A549 (cell line): ENCODE measurements around the gene KCNAB2. TPM values are rescaled to one million over a fixed set of nuclear protein-coding genes. Genes with fewer than 3 reads are reported as not detected.

Source experiments
- ATAC-seq, 2 experiments: fragments of 200-7000 bp in 1 of 2; fragments of >200 bp in 1 of 2; cut with Nextera tagmentation in 1 of 2; cut with Tn5 transposase in 1 of 2; 3 replicates each; pipeline versions ENCODE4 v1.8.0 to v1.9.1; 2018 to 2020; ENCODE audit warnings: mild to moderate bottlenecking in 1 of 2, moderate library complexity in 1 of 2
- CTCF ChIA-PET: fragments of 300-600 bp; sonication (Branson Sonifier 250); formaldehyde crosslinking; extraction: SDS; loops from one replicate; lab custom pipeline; 2021; ENCODE audit warnings: antibody characterized with exemption, inconsistent platforms; lab: Yijun Ruan, JAX
- POLR2A ChIA-PET: fragments of 350-600 bp; formaldehyde crosslinking; extraction: SDS; loops from one replicate; lab custom pipeline; 2021; ENCODE audit warnings: antibody characterized with exemption, inconsistent platforms; lab: Yijun Ruan, JAX
- DNase-seq, 2 experiments: peaks; one replicate each; pipeline versions ENCODE4 v3.0.0 to v3.0.0-alpha.2; 2011 to 2016; ENCODE audit warnings: low read depth in 1 of 2, low spot score in 1 of 2
- FAIRE-seq: peaks from 2 replicates; lab custom pipeline; 2011; peaks lifted over from hg19 to GRCh38; lab: Jason Lieb, UNC
- H3K27ac ChIP-seq, 2 experiments: fragments of >200 bp; sonication (Bioruptor Twin); formaldehyde crosslinking; 3 replicates each; pipeline ENCODE4 v1.5.1; 2016 to 2017
- H3K4me1 ChIP-seq: fragments of >200 bp; sonication (Bioruptor Twin); formaldehyde crosslinking; 3 replicates; pipeline ENCODE4 v1.6.1; 2016
- H3K4me2 ChIP-seq: fragments of >200 bp; sonication (Bioruptor Twin); formaldehyde crosslinking; 3 replicates; pipeline ENCODE4 v1.6.1; 2016
- H3K4me3 ChIP-seq: fragments of >200 bp; sonication (Bioruptor Twin); formaldehyde crosslinking; 3 replicates; pipeline ENCODE4 v1.5.1; 2016
- H3K9me3 ChIP-seq: fragments of >200 bp; sonication (Bioruptor Twin); formaldehyde crosslinking; 3 replicates; pipeline ENCODE4 v1.6.1; 2016
- CBX2 ChIP-seq: fragments of 200-600 bp; sonication (generic); IDR thresholded peaks from 2 replicates; pipeline ENCODE4 v1.6.1; 2016; ENCODE audit warnings: low read depth, mild to moderate bottlenecking, borderline replicate concordance
- EHMT2 ChIP-seq: fragments of 200-600 bp; sonication (generic); IDR thresholded peaks from 2 replicates; pipeline ENCODE4 v1.6.1; 2016; ENCODE audit warnings: antibody characterized with exemption, low read depth, mild to moderate bottlenecking, moderate library complexity
- FOSB ChIP-seq: fragments of 250-450 bp; sonication (Bioruptor Pico); IDR thresholded peaks from 2 replicates; pipeline ENCODE4 v1.5.0; 2020; ENCODE audit warnings: mild to moderate bottlenecking, moderate library complexity
- FOSL2 ChIP-seq, 2 experiments: fragments of 450-650 bp in 1 of 2; fragments of >200 bp in 1 of 2; sonication (Bioruptor Twin) in 1 of 2; formaldehyde crosslinking; IDR thresholded peaks; 2 replicates each; pipeline versions ENCODE4 v1.5.0 to v1.6.1; 2016 to 2020; ENCODE audit warnings: mild to moderate bottlenecking in 1 of 2, moderate library complexity in 1 of 2
- GATA3 ChIP-seq: IDR thresholded peaks from 2 replicates; pipeline ENCODE4 v1.6.1; 2012; ENCODE audit warnings: borderline replicate concordance
- HDAC2 ChIP-seq: fragments of 200-600 bp; sonication (generic); IDR thresholded peaks from 2 replicates; pipeline ENCODE4 v1.6.1; 2016
- JUN ChIP-seq, 2 experiments: fragments of >200 bp; sonication (Bioruptor Twin); formaldehyde crosslinking; IDR thresholded peaks; 2 replicates in 1 of 2; 3 replicates in 1 of 2; pipeline ENCODE4 v1.6.1; 2016 to 2017
- NPAS2 ChIP-seq: fragments of 250-450 bp; sonication (Bioruptor Pico); IDR thresholded peaks from 2 replicates; pipeline ENCODE4 v1.8.0; 2022; ENCODE audit warnings: mild to moderate bottlenecking, moderate library complexity, borderline replicate concordance
- RARB ChIP-seq: fragments of 250-450 bp; sonication (Bioruptor Pico); IDR thresholded peaks from 2 replicates; pipeline ENCODE4 v1.8.0; 2021; ENCODE audit warnings: mild to moderate bottlenecking, moderate library complexity
- RCOR1 ChIP-seq: fragments of 150-350 bp; IDR thresholded peaks from 2 replicates; pipeline ENCODE4 v1.6.1; 2014; ENCODE audit warnings: antibody characterized with exemption, low read length, low read depth
- RFX5 ChIP-seq: fragments of 450-650 bp; IDR thresholded peaks from 2 replicates; pipeline ENCODE4 v1.7.1; 2014; ENCODE audit warnings: antibody characterized with exemption, mild to moderate bottlenecking, moderate library complexity
- ZC3H11A ChIP-seq: fragments of 450-650 bp; IDR thresholded peaks from 2 replicates; pipeline ENCODE4 v1.6.1; 2014; ENCODE audit warnings: antibody characterized with exemption, mild to moderate bottlenecking
- ZNF302 ChIP-seq: fragments of 250-450 bp; sonication (Bioruptor Pico); IDR thresholded peaks from 2 replicates; pipeline ENCODE4 v1.9.0; 2021; ENCODE audit warnings: inconsistent platforms, mild to moderate bottlenecking, moderate library complexity
- WGBS: methylation state at CpG from one replicate; pipeline ENCODE4 v1.1.6; 2017; ENCODE audit errors: missing lambda C conversion rate; 5-methylcytosine and 5-hydroxymethylcytosine counted together
- polyA minus RNA-seq: library from RNA; depleted of rRNA, polyadenylated mRNA; stranded (reverse); fragments of >200 nt; gene quantifications from 2 replicates; pipeline ENCODE4 v1.2.3, GENCODE V29; 2011; rRNA and poly(A)+ RNA removed
- polyA plus RNA-seq, 4 experiments: library from polyadenylated mRNA; depleted of rRNA in 3 of 4; stranded (reverse); fragments of >200 nt; fragmentation: RNase III in 1 of 4; extraction: RNeasy Plus Mini Kit Qiagen cat#74134 plus additional on column Dnase treatment in 1 of 4; gene quantifications; 2 replicates in 3 of 4; 3 replicates in 1 of 4; pipeline ENCODE4 v1.2.3, GENCODE V29; 2011 to 2017
- TF ChIP-seq, protein P1 (sequence below): IDR thresholded peaks from 2 replicates; pipeline ENCODE4 v1.6.1; 2012
- TF ChIP-seq, protein P2 (sequence below): fragments of 150-350 bp; IDR thresholded peaks from 2 replicates; pipeline ENCODE4 v1.6.1; 2014; ENCODE audit warnings: low read depth, mild to moderate bottlenecking, low read length
- TF ChIP-seq, protein P3 (sequence below): fragments of 200-600 bp; sonication (generic); IDR thresholded peaks from 2 replicates; pipeline ENCODE4 v1.6.1; 2016; ENCODE audit warnings: antibody characterized with exemption, mild to moderate bottlenecking, moderate library complexity
- TF ChIP-seq, protein P4 (sequence below): fragments of 250-450 bp; sonication (Bioruptor Pico); IDR thresholded peaks from 2 replicates; pipeline ENCODE4 v1.5.0; 2020; ENCODE audit warnings: low read depth, mild to moderate bottlenecking, moderate library complexity

KCNAB2 gene
- 6.4 and 7.3 TPM in 2 replicates for polyA plus RNA-seq (2011; rRNA removed)
- polyA plus RNA-seq (2012; cell fraction: cytosol; rRNA removed) = 6.7 and 7.7 TPM in 2 replicates
- polyA plus RNA-seq (2012; cell fraction: nucleus; rRNA removed) = 13.2 and 15.0 TPM in 2 replicates
- 9.9 to 11.1 TPM (median 9.9 TPM) in 3 replicates for polyA plus RNA-seq (2017; fragmentation: RNase III; extraction: RNeasy Plus Mini Kit Qiagen cat#74134 plus additional on column Dnase treatment)
- polyA minus RNA-seq = 6.0 and 6.1 TPM in 2 replicates

DNA sequence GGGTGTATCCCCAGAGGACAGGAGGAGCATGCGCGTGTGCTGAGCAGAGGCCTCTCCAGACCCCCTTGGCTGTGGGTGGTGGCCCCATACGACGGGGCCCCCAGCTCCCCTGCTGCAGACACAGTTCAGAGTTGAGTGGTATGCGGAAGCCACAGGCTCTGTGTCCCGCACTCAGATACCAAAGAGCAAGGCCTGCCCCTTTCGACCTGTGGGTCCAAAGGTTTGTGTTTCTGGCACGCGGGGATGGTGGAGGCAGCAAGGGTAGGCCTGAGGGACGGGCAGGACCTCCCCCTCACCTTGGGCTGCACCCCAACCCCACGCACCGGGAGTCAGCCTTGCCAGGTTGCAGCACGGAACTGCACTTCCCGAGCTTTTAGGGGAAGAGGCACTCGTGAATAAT, at the start of gene KCNAB2:
KCNAB2 (plus strand) TSS at position 328 of the 400 bp plus-strand sequence. CDS start 5,649 bp downstream, outside the sequence.
- FAIRE-seq (no peak), ATAC-seq (no peak), DNase-seq (no peak)
- H3K4me1 ChIP-seq = no peaks in the 10 kb centered on the region
- no peaks in the 10 kb centered on the region for H3K9me3 ChIP-seq
- H3K27ac ChIP-seq = no peak within 1 kb of the TSS
- TF ChIP-seq CBX2 = no peak
- TF ChIP-seq NPAS2 (CRISPR knock-in tag) = no peak
- no peak for TF ChIP-seq RFX5
- no peak for TF ChIP-seq HDAC2
- no peak for TF ChIP-seq FOSL2 (IDR thresholded peaks at IDR 0.05)
- no peak for TF ChIP-seq FOSL2 (CRISPR knock-in tag; IDR thresholded peaks at IDR 0.05)
- TF ChIP-seq, protein P1, sequence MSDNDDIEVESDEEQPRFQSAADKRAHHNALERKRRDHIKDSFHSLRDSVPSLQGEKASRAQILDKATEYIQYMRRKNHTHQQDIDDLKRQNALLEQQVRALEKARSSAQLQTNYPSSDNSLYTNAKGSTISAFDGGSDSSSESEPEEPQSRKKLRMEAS = no peak
- TF ChIP-seq JUN (IDR thresholded peaks at IDR 0.05) = no peak
- TF ChIP-seq, protein P2, sequence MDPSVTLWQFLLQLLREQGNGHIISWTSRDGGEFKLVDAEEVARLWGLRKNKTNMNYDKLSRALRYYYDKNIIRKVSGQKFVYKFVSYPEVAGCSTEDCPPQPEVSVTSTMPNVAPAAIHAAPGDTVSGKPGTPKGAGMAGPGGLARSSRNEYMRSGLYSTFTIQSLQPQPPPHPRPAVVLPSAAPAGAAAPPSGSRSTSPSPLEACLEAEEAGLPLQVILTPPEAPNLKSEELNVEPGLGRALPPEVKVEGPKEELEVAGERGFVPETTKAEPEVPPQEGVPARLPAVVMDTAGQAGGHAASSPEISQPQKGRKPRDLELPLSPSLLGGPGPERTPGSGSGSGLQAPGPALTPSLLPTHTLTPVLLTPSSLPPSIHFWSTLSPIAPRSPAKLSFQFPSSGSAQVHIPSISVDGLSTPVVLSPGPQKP = no peak
- TF ChIP-seq RCOR1 = no peak
- no peak for TF ChIP-seq RARB
- TF ChIP-seq FOSB (CRISPR knock-in tag) = no peak
- TF ChIP-seq ZC3H11A = no peak
- no peak for TF ChIP-seq EHMT2
- TF ChIP-seq GATA3 = no peak
- TF ChIP-seq, protein P3, sequence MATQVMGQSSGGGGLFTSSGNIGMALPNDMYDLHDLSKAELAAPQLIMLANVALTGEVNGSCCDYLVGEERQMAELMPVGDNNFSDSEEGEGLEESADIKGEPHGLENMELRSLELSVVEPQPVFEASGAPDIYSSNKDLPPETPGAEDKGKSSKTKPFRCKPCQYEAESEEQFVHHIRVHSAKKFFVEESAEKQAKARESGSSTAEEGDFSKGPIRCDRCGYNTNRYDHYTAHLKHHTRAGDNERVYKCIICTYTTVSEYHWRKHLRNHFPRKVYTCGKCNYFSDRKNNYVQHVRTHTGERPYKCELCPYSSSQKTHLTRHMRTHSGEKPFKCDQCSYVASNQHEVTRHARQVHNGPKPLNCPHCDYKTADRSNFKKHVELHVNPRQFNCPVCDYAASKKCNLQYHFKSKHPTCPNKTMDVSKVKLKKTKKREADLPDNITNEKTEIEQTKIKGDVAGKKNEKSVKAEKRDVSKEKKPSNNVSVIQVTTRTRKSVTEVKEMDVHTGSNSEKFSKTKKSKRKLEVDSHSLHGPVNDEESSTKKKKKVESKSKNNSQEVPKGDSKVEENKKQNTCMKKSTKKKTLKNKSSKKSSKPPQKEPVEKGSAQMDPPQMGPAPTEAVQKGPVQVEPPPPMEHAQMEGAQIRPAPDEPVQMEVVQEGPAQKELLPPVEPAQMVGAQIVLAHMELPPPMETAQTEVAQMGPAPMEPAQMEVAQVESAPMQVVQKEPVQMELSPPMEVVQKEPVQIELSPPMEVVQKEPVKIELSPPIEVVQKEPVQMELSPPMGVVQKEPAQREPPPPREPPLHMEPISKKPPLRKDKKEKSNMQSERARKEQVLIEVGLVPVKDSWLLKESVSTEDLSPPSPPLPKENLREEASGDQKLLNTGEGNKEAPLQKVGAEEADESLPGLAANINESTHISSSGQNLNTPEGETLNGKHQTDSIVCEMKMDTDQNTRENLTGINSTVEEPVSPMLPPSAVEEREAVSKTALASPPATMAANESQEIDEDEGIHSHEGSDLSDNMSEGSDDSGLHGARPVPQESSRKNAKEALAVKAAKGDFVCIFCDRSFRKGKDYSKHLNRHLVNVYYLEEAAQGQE = no peak
- no peak within 1 kb of the TSS for H3K4me2 ChIP-seq
- POLR2A ChIA-PET = no interaction called here
- H3K4me3 ChIP-seq = no peak within 1 kb of the TSS
- 64% methylated on average over 7 of the region's 15 CpGs for WGBS
- CTCF ChIA-PET = interaction anchor here (0.9 to 1.5 kb wide), 3 partner anchors 11 to 198 kb away, joined by 3 to 6 read pairs (median 3); partner anchors contain the start of gene HES3

DNA sequence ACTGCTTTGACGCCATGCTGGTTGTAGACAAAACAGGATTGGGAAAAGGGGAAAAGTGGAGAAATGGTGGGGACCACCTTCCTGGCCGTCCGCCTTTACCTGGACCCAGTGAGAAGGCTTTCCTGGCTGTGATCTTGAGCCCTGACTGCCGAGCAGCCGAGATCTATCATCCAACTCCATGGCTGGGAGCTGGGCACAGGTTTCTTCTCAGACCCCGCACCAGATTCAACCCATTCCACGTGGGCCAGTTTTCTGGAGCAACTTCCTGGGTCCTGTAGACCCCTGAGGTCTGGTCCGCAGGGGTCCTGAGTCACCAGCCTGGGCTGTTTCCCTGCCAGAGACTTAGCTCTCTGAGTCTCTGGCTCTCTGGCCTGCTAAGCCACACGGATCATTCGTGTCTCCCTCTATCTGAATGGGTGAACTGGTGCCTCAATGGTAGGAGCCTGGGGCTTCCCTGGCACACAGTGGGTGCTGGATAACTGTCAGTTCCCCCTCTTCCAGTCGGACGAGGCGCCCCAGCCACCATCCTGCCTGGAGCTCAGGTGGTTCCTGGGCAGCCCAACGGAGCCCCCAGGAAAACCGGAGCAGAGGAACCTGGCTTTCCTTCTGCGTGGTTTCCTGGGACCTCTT, 48.9 kb upstream of the KCNAB2 start:
- Histone ChIP-seq H3K27ac (no peak overlapping the region), H3K4me3 (no peak overlapping the region), H3K4me1 (peaks cover 6% of the 10 kb centered on the region; the same call in 1 of the 3 replicates)
- ATAC-seq (no peak), FAIRE-seq (no peak)
- 85% methylated on average over 10 of the region's 16 CpGs for WGBS
- CTCF ChIA-PET = no interaction called here
- POLR2A ChIA-PET = no interaction called here
- TF ChIP-seq EHMT2 (no peak), FOSB (CRISPR knock-in tag) (no peak), ZNF302 (CRISPR knock-in tag) (no peak), ZC3H11A (no peak), FOSL2 (IDR thresholded peaks at IDR 0.05) (no peak), FOSL2 (CRISPR knock-in tag; IDR thresholded peaks at IDR 0.05) (no peak)
- TF ChIP-seq, protein P2 = no peak
- TF ChIP-seq, protein P4, sequence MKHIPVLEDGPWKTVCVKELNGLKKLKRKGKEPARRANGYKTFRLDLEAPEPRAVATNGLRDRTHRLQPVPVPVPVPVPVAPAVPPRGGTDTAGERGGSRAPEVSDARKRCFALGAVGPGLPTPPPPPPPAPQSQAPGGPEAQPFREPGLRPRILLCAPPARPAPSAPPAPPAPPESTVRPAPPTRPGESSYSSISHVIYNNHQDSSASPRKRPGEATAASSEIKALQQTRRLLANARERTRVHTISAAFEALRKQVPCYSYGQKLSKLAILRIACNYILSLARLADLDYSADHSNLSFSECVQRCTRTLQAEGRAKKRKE (CRISPR knock-in tag) = no peak
- TF ChIP-seq, all 56 proteins: peak for 0
- Histone ChIP-seq H3K4me2 (no peak overlapping the region), H3K9me3 (no peaks in the 10 kb centered on the region)
- no peak for DNase-seq
